SK-N-SH (cell line): ENCODE data around the gene SLAMF8.

Experiments used
- CTCF ChIP-seq: fragments of 200-600 bp; sonication (generic); IDR thresholded peaks from 2 replicates; pipeline ENCODE4 v1.6.1; 2017; ENCODE audit warnings: antibody characterized with exemption, mild to moderate bottlenecking, moderate library complexity
- FOXM1 ChIP-seq: IDR thresholded peaks from 2 replicates; pipeline ENCODE4 v1.4.0; 2012; ENCODE audit warnings: low read depth, mild to moderate bottlenecking
- POLR2AphosphoS5 ChIP-seq: IDR thresholded peaks from 2 replicates; pipeline ENCODE4 v1.6.1; 2012; ENCODE audit warnings: low read depth, low read length
- RAD21 ChIP-seq: IDR thresholded peaks from 2 replicates; pipeline ENCODE4 v1.6.1; 2012; ENCODE audit warnings: mild to moderate bottlenecking, low read length
- RCOR1 ChIP-seq: fragments of 150-350 bp; IDR thresholded peaks from 2 replicates; pipeline ENCODE4 v1.6.1; 2017; ENCODE audit warnings: antibody characterized with exemption, low read length
- REST ChIP-seq: IDR thresholded peaks from 2 replicates; pipeline ENCODE4 v1.6.1; 2012; ENCODE audit warnings: mild to moderate bottlenecking, low read depth, low read length, moderate library complexity
- RXRA ChIP-seq: IDR thresholded peaks from 2 replicates; pipeline ENCODE4 v1.4.0; 2012; ENCODE audit warnings: low read depth, mild to moderate bottlenecking, borderline replicate concordance
- SIN3A ChIP-seq: IDR thresholded peaks from 2 replicates; pipeline ENCODE4 v1.6.1; 2012; ENCODE audit warnings: low read depth, mild to moderate bottlenecking, low read length, moderate library complexity, borderline replicate concordance
- TAF1 ChIP-seq: IDR thresholded peaks from 2 replicates; pipeline ENCODE4 v1.6.1; 2012; ENCODE audit warnings: low read depth, mild to moderate bottlenecking, low read length, moderate library complexity, borderline replicate concordance

- TF ChIP-seq POLR2AphosphoS5 (no peak), TAF1 (no peak), REST (no peak), RXRA (no peak), RAD21 (no peak), SIN3A (no peak), CTCF (no peak), FOXM1 (no peak), RCOR1 (no peak)
These were observed 12.0 kb downstream of the SLAMF8 start for GRCh38 chr1:159838715-159839114.
